Spinal cord (tissue), 10 donors: ENCODE results near the gene BMAL1. TPM values are rescaled to one million over a fixed set of nuclear protein-coding genes. Genes with fewer than 3 reads are reported as not detected.

Experiments
- DNase-seq, 6 donors: peaks; one replicate each; pipeline versions ENCODE4 v3.0.0 to v3.0.0-alpha.2; 2013 to 2015; ENCODE audit warnings: low spot score in 6 of 6, low read depth in 4 of 6
- H3K27ac ChIP-seq: one replicate; pipeline ENCODE4 v1.5.1; 2013; ENCODE audit warnings: low read depth, low read length, control low read depth
- H3K27me3 ChIP-seq: one replicate; pipeline ENCODE4 v1.6.1; 2013; ENCODE audit warnings: low read length; ENCODE audit not compliant: control insufficient read depth, insufficient read depth
- H3K36me3 ChIP-seq: one replicate; pipeline ENCODE4 v1.6.1; 2013; ENCODE audit warnings: low read length; ENCODE audit not compliant: control insufficient read depth, insufficient read depth
- H3K4me1 ChIP-seq: one replicate; pipeline ENCODE4 v1.6.1; 2013; ENCODE audit warnings: low read length; ENCODE audit not compliant: control insufficient read depth, insufficient read depth
- H3K4me3 ChIP-seq: one replicate; pipeline ENCODE4 v1.5.1; 2013; ENCODE audit warnings: low read depth, low read length, control low read depth
- H3K9me3 ChIP-seq: one replicate; pipeline ENCODE4 v1.6.1; 2013; ENCODE audit warnings: low read length; ENCODE audit not compliant: control insufficient read depth, insufficient read depth
- WGBS: methylation state at CpG from one replicate; pipeline ENCODE4 v1.1.5; 2013; ENCODE audit warnings: missing lambda C conversion rate; ENCODE audit not compliant: insufficient coverage; 5-methylcytosine and 5-hydroxymethylcytosine counted together
- polyA plus RNA-seq, 2 donors: library from polyadenylated mRNA; unstranded; fragments of 120-200 nt; gene quantifications; one replicate each; pipeline ENCODE4 v1.2.1, GENCODE V29; 2013; ENCODE audit not compliant: insufficient read length in 2 of 2
- total RNA-seq, 2 donors: library from RNA; depleted of rRNA in 1 of 2; stranded (reverse); fragments of 120-200 nt in 1 of 2; fragments of >200 nt in 1 of 2; gene quantifications; one replicate each; pipeline versions ENCODE4 v1.2.3 to v1.2.4, GENCODE V29; 2013 to 2014
- donor health status: healthy.

The BMAL1 gene
- total and polyA plus RNA-seq, 4 donors, result 21.0 to 29.8 (median 25.7) TPM

DNA sequence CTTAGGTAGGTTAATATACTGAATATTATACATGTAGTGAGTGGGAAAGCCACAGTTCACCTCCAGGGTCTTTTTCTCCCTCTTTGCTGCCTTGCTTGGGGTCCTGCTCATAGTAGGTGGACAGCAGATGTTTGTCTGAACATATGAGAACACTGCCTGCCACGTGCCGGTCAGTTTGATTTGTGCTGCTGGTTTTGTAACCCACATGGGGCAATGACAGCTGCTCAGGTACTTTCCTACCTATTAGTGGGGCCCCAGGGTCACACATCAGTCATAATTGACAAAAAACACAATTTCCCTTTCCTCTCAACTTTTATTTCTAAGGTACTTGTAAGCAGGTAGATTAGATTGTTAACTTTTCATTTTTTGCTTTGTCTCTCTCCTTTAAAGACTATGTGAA, 43.8 kb downstream of the BMAL1 start:
- Histone ChIP-seq H3K4me3 (no peak overlapping the region), H3K27me3 (no peaks in the 10 kb centered on the region), H3K9me3 (no peaks in the 10 kb centered on the region), H3K36me3 (no peaks in the 10 kb centered on the region), H3K27ac (no peak overlapping the region), H3K4me1 (peaks cover 13% of the 10 kb centered on the region)
- WGBS, result 88% methylated on average over 2 of the region's 2 CpGs
- no peak for DNase-seq

DNA sequence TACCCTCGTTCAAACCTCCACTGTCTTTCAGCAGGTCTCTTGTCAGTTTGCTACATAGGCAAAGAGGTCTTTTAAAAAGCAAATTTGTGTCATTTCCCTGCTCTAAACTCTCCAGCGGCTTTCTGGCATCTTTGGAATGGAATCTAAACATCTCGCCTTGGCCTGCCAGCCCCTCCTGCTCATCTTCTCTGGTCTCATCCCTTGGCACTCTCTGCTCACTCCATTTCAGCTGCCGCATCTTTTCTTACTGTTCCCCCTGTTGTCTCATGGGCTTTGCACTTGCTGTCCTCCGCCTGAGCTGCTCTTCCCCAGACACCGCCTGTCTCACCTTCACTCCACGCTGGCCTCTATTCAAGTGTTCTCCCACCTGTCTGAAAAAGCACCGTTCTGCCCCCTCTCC, 46.6 kb downstream of the BMAL1 start:
- no peak for DNase-seq
- Histone ChIP-seq H3K36me3 (no peaks in the 10 kb centered on the region), H3K9me3 (no peaks in the 10 kb centered on the region), H3K4me3 (no peak overlapping the region), H3K4me1 (peaks cover 11% of the 10 kb centered on the region), H3K27me3 (no peaks in the 10 kb centered on the region), H3K27ac (no peak overlapping the region)
- 86% methylated on average over 6 of the region's 8 CpGs for WGBS

DNA sequence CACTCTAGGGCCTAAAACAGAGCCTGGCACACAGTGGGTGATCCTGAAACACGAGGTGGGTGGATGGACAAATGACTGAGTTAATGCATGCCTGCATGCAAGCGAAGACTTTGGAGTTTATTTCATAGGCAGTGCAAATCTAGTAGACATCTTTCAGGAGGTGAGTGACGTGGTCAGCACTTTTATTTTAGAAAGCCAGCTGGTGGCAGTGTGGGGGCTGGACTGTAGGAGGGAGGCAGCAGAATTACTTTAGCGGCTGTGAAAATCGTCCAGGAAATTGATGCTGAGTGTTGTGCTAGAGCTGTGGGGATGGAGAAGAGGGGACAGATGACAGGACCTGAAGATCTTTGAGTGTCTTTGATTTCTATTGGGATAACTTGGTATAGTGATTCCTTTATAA, 47.1 kb downstream of the BMAL1 start:
- no peaks in the 10 kb centered on the region for H3K27me3 ChIP-seq
- no peaks in the 10 kb centered on the region for H3K9me3 ChIP-seq
- no peak overlapping the region for H3K27ac ChIP-seq
- peaks cover 15% of the 10 kb centered on the region for H3K4me1 ChIP-seq
- WGBS, result 62% methylated on average over 5 of the region's 5 CpGs
- no peak overlapping the region for H3K4me3 ChIP-seq
- no peaks in the 10 kb centered on the region for H3K36me3 ChIP-seq
- DNase-seq, result no peak

DNA sequence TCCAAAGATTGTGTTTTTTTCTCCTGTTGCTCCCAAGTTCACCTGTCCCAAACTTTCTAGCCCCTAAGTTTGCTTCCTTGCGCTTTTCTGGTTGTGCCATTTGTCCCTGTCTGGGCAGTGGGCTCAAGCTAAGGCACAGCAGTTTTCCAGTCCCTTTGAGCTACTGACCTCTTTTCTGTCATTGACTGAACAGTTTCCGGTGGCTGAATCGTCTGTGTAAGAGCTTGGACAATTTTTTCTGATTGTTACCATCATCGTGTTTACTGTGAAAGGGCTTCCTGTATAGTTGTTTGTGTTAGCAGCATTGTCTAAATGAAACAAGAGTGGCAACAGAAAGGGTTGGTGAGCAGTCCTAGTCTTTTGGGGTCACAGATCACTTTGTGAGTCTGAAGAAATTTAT, 49.8 kb downstream of the BMAL1 start:
- H3K4me1 ChIP-seq, result peaks cover 19% of the 10 kb centered on the region
- DNase-seq, result no peak
- no peaks in the 10 kb centered on the region for H3K9me3 ChIP-seq
- no peaks in the 10 kb centered on the region for H3K27me3 ChIP-seq
- H3K4me3 ChIP-seq, result no peak overlapping the region
- no peaks in the 10 kb centered on the region for H3K36me3 ChIP-seq
- H3K27ac ChIP-seq, result no peak overlapping the region
- WGBS, result 47% methylated on average over 3 of the region's 4 CpGs

DNA sequence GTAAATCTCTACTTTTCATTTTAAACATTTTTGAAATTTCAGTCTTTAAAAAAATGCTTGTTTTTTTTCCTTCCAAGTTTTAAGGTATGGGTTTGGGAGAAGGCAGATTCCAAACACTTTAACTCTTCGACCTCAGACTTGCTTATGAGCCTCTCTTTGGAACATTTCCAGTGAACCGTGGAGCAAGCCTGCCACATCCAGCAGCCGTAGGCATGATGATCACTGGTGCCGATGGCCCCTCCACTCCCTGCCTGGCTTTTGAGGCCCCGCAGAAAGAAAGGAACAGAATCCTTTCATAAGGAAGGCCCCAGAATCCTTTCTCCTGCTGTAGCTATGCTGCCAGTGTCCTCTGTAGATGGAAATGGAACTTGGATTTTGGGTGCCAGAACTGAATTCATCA, 50.7 kb downstream of the BMAL1 start:
- H3K4me1 ChIP-seq, result peaks cover 19% of the 10 kb centered on the region
- H3K9me3 ChIP-seq, result no peaks in the 10 kb centered on the region
- no peaks in the 10 kb centered on the region for H3K36me3 ChIP-seq
- DNase-seq, result peak in 2 of 6 donors; percentile 33 to 49
- 20% methylated on average over 5 of the region's 5 CpGs for WGBS
- no peak overlapping the region for H3K4me3 ChIP-seq
- no peak overlapping the region for H3K27ac ChIP-seq
- no peaks in the 10 kb centered on the region for H3K27me3 ChIP-seq

DNA sequence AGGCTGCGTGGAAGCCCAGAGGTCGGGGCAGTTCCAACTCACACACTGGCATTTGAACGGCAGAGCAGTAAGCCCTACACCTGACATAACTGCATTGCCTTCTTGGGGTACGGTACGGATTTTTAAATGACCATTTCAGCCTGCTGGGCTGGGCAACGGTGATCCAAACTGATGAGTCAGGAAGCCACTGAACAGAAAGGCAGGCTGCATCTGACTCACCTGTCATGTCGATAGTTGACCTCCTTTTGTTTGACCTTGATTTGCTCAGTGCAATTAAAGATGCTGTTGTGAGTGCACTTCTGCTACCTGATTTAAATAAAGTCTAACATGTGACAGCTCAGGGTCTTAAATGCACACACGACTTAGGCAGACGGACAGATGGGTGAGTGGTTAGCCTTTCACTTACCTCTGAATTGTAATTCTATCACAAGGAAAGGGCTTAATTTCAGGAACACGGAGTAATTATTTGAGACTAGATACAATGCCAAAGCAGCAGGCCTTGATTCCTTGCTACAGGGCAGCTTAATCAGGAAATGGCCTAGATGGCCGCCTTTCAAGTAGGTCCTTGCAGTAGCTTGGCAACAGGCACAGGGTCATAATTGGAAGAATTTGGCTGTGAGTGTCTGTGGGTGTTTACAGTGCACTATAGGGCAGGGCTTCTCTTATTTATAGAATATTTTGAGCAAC, 52.2 kb downstream of the BMAL1 start:
- Histone ChIP-seq H3K4me3 (no peak overlapping the region), H3K9me3 (no peaks in the 10 kb centered on the region), H3K4me1 (peaks cover 28% of the 10 kb centered on the region), H3K27me3 (no peaks in the 10 kb centered on the region), H3K27ac (peak overlapping the region; percentile 59), H3K36me3 (no peaks in the 10 kb centered on the region)
- peak in 3 of 6 donors; percentile 39 to 77 (median 76) for DNase-seq
- WGBS, result 52% methylated on average over 8 of the region's 11 CpGs

DNA sequence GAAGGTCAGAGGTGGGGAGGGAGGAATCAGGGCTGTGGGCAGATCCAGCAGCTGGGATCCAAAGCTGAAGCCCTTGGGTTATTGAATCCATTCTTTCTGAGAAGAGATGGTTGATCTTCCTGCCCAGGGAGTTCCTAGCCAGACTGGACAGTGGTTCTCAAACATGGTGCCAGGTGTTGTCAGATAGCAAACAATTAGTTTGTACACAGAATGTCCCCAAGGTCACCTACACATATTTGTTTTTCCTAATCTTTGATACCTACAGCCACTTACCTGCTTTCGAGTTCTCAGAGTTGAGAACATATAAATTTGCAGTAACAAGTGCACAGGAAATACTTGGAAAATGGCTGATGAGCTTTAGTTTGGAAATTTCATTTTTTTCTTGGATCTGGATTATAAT, 54.5 kb downstream of the BMAL1 start:
- no peak overlapping the region for H3K4me3 ChIP-seq
- no peak overlapping the region for H3K27ac ChIP-seq
- no peaks in the 10 kb centered on the region for H3K9me3 ChIP-seq
- DNase-seq, result no peak
- peaks cover 30% of the 10 kb centered on the region for H3K4me1 ChIP-seq
- WGBS, result no CpG with 5 or more reads among the region's 1 CpG
- no peaks in the 10 kb centered on the region for H3K27me3 ChIP-seq
- no peaks in the 10 kb centered on the region for H3K36me3 ChIP-seq

DNA sequence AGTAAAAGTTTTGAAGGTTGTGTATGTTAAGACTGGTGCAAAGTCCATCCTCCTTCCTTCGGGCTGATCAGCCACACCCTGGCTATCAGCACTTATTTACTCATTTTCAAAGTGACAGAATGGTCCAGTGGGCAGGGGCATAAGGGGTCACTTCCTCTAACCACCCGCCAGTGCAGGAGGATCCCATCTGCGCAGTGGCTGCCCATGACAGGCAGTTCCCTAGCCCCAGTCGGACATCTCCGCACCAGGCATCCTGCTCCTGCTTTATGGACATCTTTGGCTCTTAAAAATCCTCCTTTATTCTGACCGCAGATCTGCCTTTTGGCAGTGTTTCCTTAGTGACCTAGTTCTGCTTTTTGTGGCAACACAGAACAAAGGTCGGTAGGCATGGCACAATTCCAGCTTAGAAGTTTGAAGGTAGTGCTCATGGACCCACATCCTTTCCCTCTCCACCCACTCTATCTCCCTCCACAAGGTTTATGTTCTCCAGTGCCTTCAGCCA, 55.9 kb downstream of the BMAL1 start:
- 66% methylated on average over 6 of the region's 7 CpGs for WGBS
- Histone ChIP-seq H3K27me3 (no peaks in the 10 kb centered on the region), H3K36me3 (no peaks in the 10 kb centered on the region), H3K9me3 (no peaks in the 10 kb centered on the region), H3K27ac (no peak overlapping the region), H3K4me1 (peaks cover 27% of the 10 kb centered on the region), H3K4me3 (no peak overlapping the region)
- no peak for DNase-seq

DNA sequence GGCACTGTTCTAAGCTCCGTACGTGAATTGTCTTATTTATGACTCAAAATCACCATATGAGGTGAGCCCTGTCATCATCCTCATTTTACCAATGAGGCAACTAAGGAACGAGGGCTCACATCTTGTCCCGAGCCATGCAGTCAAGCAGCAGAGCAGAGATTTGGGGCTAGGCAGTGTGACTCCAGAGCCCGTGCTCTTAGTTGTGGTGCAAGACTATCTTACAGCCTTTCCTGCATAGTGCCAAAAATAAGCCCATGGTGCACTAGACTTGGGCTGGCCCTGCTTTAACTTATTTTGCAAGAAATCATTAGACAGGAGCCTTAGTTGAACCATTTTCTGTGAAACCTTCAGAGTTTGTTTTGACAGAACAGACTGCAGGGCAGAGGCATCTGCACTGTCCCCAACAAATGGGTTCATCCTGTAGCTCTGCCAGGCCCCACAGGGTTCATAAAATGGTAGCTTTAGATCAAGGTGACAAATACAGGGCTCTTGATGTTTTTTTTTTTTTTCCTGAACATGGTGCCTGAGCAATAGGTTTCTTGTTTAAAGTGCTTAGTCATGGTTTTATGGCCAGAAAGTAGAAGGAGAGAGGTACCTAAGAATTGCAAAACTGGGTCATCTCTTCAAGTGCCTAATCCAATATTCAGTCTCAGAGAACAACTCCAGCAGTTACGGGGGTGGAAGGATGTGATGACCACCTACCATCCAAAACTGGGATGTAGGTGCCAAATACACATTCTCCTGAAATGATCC, 56.6 kb downstream of the BMAL1 start:
- Histone ChIP-seq H3K4me1 (peaks cover 28% of the 10 kb centered on the region), H3K4me3 (no peak overlapping the region), H3K9me3 (no peaks in the 10 kb centered on the region), H3K27me3 (no peaks in the 10 kb centered on the region), H3K36me3 (no peaks in the 10 kb centered on the region), H3K27ac (no peak overlapping the region)
- WGBS, result 91% methylated on average over 6 of the region's 6 CpGs
- no peak for DNase-seq

DNA sequence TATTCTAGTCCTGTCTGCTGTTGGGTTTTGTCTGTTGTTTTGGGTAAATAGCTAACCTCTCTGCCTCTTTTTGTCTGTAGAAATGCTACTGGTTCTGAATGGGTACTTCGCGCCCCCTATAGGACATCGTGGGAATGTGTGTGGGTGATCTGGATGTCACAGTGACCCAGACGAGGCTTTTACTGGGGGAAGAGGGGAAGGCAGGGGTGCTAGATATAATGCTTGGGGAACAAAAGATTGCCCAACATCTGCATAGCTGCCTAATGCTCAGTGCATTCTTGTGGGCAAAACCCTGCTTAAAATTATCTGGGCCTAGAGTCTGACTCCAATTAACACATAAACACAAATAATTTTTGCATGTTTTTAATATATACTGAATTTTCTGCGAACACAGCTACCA, 57.7 kb downstream of the BMAL1 start:
- DNase-seq, result peak in 4 of 6 donors; percentile 31 to 82 (median 56)
- 3% methylated on average over 4 of the region's 5 CpGs for WGBS
- Histone ChIP-seq H3K27ac (no peak overlapping the region), H3K4me3 (no peak overlapping the region), H3K4me1 (peaks cover 28% of the 10 kb centered on the region), H3K9me3 (no peaks in the 10 kb centered on the region), H3K27me3 (no peaks in the 10 kb centered on the region), H3K36me3 (no peaks in the 10 kb centered on the region)
